HG02884 (cell line): Measurements from ENCODE around the gene ADGRG7.
"Not testable (repeated sequence)": the region's sequence is repeated elsewhere in the genome, so short reads cannot be mapped to it uniquely, and the experiment has no call there.

Experiments used
- ATAC-seq: cut with Tn5 transposase; IDR thresholded peaks from one replicate; pipeline ENCODE4 v1.9.1; 2021; ENCODE audit warnings: mild to moderate bottlenecking, moderate library complexity; ENCODE audit not compliant: unreplicated experiment

ADGRG7 gene

GRCh38 chr3:100609305-100609704, at the start of gene ADGRG7:
ADGRG7 (plus strand) TSS chr3:100609601; CDS start chr3:100609857, 256 bp downstream.
- no peak for ATAC-seq

GRCh38 chr3:100560426-100560825, 49.0 kb upstream of the ADGRG7 start:
- ATAC-seq, result no peak

- no peak for ATAC-seq
These were observed 47.8 kb upstream of the ADGRG7 start for GRCh38 chr3:100561459-100562158.

GRCh38 chr3:100562224-100562857, 47.1 kb upstream of the ADGRG7 start:
- no peak for ATAC-seq

- no peak for ATAC-seq
These were observed 46.2 kb upstream of the ADGRG7 start for GRCh38 chr3:100563228-100563627.

GRCh38 chr3:100563652-100564211, 45.7 kb upstream of the ADGRG7 start:
- ATAC-seq, result no peak

- ATAC-seq, result no peak
These were observed 38.6 kb upstream of the ADGRG7 start for GRCh38 chr3:100570811-100571210.

GRCh38 chr3:100574536-100574935, 34.9 kb upstream of the ADGRG7 start:
- ATAC-seq, result no peak

GRCh38 chr3:100575704-100576103, 33.7 kb upstream of the ADGRG7 start:
- ATAC-seq, result no peak

- no peak for ATAC-seq
These were observed 31.9 kb upstream of the ADGRG7 start for GRCh38 chr3:100577382-100578008.

- ATAC-seq, result no peak
These were observed 30.8 kb upstream of the ADGRG7 start for GRCh38 chr3:100578646-100579045.

- no peak for ATAC-seq
These were observed 29.3 kb upstream of the ADGRG7 start for GRCh38 chr3:100580147-100580546.

GRCh38 chr3:100581650-100582049, 27.8 kb upstream of the ADGRG7 start:
- no peak for ATAC-seq

- ATAC-seq, result not testable (repeated sequence)
These were observed 27.2 kb upstream of the ADGRG7 start for GRCh38 chr3:100582157-100582556.

GRCh38 chr3:100584101-100584660, 25.2 kb upstream of the ADGRG7 start:
- no peak for ATAC-seq

- no peak for ATAC-seq
These were observed 22.6 kb upstream of the ADGRG7 start for GRCh38 chr3:100586832-100587231.

- no peak for ATAC-seq
These were observed 21.1 kb upstream of the ADGRG7 start for GRCh38 chr3:100588251-100588650.

GRCh38 chr3:100590114-100590839, 19.1 kb upstream of the ADGRG7 start:
- peak; percentile 84 for ATAC-seq

GRCh38 chr3:100590840-100591147, 18.6 kb upstream of the ADGRG7 start:
- ATAC-seq, result no peak

GRCh38 chr3:100591411-100591810, 18.0 kb upstream of the ADGRG7 start:
- ATAC-seq, result no peak
